Measurements from ENCODE around the gene RBFOX1. TPM values are rescaled to one million over a fixed set of nuclear protein-coding genes. Genes with fewer than 3 reads are reported as not detected.

RBFOX1 gene
- total RNA-seq, 1 donor = not detected

DNA sequence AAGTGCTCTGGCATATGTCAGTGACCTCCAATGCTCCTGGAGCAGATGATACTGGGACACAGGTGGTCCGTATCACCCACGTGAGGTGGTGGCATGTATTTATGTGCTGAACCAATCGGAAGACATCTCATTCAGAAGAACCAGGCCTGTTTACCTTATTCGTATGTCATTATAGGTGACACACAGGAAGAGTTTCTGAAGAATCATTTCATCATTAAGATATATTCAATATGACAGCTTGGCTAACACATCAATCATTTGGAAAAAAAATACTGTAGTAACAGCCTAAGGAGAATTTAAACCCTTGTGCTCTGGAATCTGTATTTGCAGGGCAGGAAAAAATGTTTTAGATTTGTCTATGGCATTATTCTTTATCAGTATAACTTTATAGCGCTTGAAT is 44.6 kb downstream of the RBFOX1 start:
- TF ChIP-seq, protein P1, sequence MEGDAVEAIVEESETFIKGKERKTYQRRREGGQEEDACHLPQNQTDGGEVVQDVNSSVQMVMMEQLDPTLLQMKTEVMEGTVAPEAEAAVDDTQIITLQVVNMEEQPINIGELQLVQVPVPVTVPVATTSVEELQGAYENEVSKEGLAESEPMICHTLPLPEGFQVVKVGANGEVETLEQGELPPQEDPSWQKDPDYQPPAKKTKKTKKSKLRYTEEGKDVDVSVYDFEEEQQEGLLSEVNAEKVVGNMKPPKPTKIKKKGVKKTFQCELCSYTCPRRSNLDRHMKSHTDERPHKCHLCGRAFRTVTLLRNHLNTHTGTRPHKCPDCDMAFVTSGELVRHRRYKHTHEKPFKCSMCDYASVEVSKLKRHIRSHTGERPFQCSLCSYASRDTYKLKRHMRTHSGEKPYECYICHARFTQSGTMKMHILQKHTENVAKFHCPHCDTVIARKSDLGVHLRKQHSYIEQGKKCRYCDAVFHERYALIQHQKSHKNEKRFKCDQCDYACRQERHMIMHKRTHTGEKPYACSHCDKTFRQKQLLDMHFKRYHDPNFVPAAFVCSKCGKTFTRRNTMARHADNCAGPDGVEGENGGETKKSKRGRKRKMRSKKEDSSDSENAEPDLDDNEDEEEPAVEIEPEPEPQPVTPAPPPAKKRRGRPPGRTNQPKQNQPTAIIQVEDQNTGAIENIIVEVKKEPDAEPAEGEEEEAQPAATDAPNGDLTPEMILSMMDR (IDR thresholded peaks at IDR 0.05; ENCODE audit: insufficient read depth, low read depth, low read length) = no peak
- no peak overlapping the region for H3K4me3 ChIP-seq (ENCODE audit: low read depth, low read length)
- no peak for DNase-seq (ENCODE audit: low read depth)

DNA sequence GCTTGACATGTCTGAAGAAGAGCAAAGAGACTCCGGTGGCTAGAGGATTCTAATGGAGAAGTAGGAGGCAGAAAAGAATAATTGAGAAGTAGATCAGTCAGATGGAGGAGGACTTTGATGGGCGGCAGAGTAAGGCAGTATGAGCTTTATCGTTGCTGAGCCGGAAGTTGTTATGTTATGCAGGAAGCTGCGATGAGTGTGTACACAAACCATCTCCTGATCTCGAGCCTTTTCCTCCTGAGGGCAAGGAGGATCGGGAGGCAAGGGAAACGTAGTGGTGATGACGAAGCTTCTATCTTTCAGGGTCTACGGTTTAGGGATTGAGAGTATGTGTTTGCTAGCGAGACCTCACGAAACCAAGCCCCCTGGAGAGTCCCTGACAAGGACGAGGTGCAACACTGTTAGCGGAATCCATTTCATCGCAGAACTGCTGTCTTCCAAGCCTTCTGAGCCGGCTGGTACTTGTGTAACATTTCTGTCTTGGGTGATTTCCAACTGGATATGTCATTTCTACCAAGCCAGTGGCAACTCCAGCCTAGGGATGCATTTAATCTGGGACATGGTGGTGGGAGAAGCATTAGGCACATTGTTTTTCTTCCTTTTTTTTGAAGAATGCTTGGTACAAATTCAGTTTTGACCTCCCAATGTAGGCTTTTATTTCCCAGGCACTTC is 45.5 kb downstream of the RBFOX1 start:
- TF ChIP-seq, protein P1 (IDR thresholded peaks at IDR 0.05; ENCODE audit: insufficient read depth, low read depth, low read length) = no peak
- no peak for DNase-seq (ENCODE audit: low read depth)
- H3K4me3 ChIP-seq (ENCODE audit: low read depth, low read length) = no peak overlapping the region

DNA sequence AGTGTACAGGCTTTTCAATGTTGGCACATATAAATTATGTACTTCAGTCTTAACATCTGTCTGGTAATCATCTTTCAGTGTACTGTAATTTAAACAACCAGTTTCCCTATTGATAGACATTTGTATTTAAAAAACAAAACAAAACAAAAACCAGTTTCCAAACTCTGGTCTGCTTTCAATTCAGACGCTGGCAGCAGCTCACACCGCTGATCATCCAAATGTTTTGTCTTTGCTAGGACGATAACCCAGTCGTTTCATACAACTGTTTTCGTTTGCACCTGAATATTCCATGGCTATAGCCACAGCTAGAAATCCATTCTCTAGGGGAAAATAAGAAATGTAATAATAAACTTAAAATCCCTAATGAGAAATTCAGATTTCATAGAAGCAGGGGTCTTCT is 47.8 kb downstream of the RBFOX1 start:
- H3K4me3 ChIP-seq (ENCODE audit: low read depth, low read length) = no peak overlapping the region
- no peak for DNase-seq (ENCODE audit: low read depth)
- TF ChIP-seq, protein P1 (IDR thresholded peaks at IDR 0.05; ENCODE audit: insufficient read depth, low read depth, low read length) = no peak

DNA sequence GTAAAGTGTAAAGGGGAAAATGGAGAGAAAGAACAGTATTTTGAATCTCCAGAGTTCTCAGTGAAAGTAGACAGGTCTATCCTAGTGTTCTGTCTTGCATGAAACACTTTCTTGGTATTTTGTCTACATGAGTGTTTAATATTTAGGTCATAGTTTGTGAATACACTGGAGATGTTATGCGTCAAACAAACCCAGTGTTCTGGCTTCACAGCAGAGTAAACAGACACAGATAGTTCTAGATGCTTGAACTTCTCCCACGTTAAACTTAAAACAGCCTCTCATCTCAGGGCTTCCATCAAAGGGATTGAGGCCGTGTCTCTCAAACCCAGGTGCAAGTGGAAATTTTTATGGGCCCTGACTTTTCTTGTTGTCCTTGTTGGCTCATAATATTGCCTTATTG is 48.3 kb downstream of the RBFOX1 start:
- DNase-seq (ENCODE audit: low read depth) = no peak
- no peak overlapping the region for H3K4me3 ChIP-seq (ENCODE audit: low read depth, low read length)
- TF ChIP-seq, protein P1 (IDR thresholded peaks at IDR 0.05; ENCODE audit: insufficient read depth, low read depth, low read length) = no peak

DNA sequence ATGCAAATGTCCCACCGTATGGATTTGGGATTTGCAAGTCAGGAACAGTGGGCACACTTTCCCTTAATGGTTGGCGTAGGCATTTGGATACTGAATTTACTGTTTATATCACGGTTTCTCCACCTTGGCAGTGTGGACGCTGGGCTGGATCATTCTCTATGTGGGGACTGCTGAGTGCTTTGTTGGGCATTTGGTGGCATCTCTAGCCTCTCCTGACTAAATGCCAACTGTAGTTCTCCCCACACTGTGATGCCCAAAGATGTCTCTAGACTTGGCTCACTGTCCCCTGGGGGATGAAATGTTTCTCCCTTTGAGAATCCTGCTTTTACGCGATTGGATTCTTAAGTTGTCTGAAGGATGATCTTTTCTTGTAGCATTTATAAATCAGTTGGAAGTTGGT is 49.0 kb downstream of the RBFOX1 start:
- TF ChIP-seq, protein P1 (IDR thresholded peaks at IDR 0.05; ENCODE audit: insufficient read depth, low read depth, low read length) = no peak
- H3K4me3 ChIP-seq (ENCODE audit: low read depth, low read length) = no peak overlapping the region
- DNase-seq (ENCODE audit: low read depth) = no peak

DNA sequence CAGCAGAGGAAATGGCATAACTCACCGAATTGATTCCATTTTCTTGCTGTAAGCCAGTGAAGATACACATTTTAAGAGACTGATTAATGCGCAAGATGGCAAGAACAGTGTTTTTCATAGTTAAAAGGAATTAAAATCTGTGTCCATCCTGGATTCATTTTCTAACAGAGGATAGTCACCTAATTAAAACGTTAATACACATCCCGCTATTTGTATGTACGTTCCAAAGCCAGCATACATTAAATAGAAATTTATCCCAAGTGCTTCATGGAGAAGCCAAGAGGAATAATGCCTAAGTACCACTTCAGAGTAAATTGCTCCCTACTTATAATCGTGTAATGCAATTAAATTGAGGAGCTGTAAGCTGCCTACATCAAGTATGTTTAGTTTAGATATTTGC is 49.9 kb downstream of the RBFOX1 start:
- DNase-seq (ENCODE audit: low read depth) = no peak
- no peak overlapping the region for H3K4me3 ChIP-seq (ENCODE audit: low read depth, low read length)
- TF ChIP-seq, protein P1 (IDR thresholded peaks at IDR 0.05; ENCODE audit: insufficient read depth, low read depth, low read length) = no peak

DNA sequence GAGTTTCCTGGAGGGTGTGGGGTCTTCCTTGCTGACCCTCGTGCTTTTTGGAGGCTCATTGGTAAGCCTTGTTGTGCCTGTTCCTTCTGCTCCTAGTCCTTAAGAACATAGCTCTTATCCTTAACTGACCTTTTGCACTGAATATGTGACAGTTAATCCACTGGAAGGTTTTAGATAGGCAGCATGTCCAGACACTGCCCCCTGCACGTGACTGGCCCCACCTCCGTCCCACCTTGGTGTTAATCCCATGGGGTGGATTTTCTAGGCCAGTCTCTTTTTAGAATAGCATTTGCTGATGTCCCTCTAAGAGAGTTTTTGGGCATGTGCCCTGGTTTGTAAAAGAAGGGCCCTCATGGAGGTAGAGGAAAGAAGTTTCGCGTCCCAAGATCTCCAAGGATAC is 58.3 kb downstream of the RBFOX1 start:
- DNase-seq (ENCODE audit: low read depth) = no peak
- H3K4me3 ChIP-seq (ENCODE audit: low read depth, low read length) = no peak overlapping the region
- TF ChIP-seq, protein P1 (IDR thresholded peaks at IDR 0.05; ENCODE audit: insufficient read depth, low read depth, low read length) = no peak
